ENCODE data around the gene BUB3.
"Not testable (repeated sequence)": the region's sequence is repeated elsewhere in the genome, so short reads cannot be mapped to it uniquely, and the experiment has no call there.

The BUB3 gene

DNA sequence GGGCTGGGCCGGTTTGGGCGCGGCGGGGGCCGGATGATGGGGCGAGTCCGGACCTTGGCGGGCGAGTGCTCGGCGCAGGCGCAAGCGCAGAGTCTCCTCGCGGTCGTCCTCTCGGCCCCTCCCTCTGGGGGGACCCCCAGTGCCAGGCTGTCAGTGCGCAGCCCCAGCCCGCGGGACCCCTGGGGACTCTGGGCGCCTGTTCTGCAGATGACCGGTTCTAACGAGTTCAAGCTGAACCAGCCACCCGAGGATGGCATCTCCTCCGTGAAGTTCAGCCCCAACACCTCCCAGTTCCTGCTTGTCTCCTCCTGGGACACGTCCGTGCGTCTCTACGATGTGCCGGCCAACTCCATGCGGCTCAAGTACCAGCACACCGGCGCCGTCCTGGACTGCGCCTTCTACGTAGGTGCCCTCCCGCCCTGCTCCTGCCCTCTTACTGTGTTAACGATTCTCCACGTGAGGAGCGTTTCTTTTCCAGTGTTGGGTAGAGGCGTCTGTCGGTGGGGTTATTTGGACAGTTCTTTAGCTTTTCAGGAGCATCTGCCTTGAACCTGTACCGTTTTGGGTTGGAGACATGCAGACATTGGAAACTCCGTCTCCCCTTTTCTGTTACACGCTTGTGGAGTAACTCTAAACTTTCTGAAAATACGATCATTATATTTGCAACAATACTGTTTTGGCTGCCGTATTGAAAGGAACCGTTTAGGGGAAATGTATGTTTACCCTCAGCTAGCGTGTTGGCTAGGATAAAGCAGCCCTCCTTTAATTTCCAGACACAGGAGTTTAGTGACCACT is 706 bp downstream of the BUB3 start:
- DNase-seq = peak; percentile 59

DNA sequence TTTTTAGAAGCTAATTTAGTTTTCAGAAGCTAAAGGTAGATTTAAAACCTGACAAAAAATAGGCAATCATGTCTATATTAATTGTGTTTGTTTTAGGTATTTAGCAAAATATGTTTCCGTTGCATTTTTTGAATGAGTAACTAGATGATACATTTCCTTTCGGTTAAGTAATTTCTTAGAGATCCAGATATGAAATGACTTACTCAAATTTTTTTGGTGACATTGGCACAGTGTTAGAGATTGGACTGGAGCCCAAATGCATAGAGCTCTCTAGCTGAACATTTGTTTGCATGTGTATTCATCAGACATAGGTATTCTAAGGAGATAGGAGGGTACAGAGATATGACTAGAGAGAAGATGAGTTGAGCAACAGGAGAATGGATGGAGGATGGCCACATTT is 1.9 kb downstream of the BUB3 start:
- DNase-seq = no peak

DNA sequence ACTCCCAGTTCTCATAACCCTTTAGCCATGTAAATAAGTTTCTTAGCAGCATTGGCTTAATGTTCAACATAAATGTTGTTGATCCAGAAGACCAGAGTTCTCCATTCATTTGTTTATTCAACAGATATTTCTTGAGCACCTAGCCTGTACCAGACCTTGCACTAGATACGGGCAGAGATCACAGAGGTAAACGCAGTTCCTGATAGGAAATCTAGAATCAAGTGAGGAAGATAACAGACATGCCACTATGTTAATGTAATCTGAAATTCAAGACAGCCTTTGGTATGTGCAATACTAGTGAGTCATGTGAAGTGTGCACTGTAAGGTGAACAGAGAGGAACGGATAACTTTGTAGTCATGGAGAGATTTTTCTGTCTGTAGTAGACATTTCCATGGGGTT is 3.0 kb downstream of the BUB3 start:
- DNase-seq = no peak

DNA sequence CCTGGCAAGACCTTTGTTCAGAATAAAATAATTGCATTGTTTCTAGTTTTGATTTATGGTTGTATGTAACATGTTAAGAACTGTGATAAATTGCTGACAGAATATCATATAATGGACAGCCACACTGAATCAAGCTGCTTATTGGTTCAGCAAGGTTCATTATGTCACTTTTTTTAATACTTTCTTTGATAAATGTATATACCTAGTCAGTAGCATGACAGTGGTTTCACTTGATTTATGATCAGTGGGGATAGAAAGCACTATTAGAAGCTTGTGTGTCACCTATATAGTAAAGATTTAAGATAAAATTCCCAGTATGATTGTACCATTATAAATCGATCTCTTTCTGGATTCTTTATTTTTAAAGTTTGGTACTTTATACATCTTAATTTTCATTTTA is 4.5 kb downstream of the BUB3 start:
- DNase-seq = no peak

DNA sequence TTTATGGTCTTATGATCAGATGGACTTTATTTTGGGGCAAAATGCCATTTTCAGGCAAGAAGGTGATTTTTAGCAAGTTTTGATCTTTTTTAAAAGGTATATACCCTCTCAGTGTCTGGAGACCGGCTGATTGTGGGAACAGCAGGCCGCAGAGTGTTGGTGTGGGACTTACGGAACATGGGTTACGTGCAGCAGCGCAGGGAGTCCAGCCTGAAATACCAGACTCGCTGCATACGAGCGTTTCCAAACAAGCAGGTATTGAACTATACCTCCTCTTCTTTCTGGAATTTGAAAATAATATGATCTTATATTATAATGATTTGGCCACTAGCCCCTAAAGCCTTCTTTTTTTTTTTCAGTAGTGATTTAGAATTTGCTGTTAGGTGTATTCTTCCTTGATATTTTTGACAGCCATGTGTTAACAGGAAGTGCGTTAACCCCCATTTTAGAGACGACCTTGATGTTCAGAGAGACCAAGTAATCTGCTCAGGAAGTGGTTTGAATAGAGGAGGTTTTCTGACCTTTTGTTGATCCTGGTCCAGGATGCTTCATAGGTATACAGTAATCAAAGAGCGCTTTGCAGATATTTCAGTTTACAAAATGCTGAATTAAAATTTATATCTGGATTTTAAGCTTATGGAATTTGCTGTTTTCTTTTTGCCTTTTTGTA is 6.2 kb downstream of the BUB3 start:
- DNase-seq = no peak

GRCh38 chr10:123164319-123164718 is 10.1 kb downstream of the BUB3 start:
- DNase-seq = no peak

GRCh38 chr10:123165445-123166072 is 11.4 kb downstream of the BUB3 start:
- DNase-seq = peak; percentile 5

DNA sequence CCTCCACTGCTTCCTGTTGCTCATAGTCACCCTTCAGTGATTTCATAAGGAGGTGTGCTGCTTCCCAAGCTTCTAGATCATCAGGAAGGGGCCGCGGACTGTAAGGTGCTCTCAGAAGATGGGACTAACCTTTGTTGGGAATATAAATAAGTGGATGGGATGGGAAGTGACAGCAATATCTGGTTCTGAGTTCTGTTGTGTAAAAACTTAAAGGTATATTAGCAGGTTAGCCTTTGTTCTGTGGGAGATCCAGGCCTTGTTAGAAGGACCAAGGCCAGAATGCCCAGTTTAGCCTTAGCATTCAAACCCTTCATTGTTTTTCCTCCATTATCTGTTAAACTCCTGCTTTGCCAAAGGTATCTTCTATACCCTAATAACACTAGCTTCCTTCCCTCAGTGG is 12.4 kb downstream of the BUB3 start:
- DNase-seq = no peak

DNA sequence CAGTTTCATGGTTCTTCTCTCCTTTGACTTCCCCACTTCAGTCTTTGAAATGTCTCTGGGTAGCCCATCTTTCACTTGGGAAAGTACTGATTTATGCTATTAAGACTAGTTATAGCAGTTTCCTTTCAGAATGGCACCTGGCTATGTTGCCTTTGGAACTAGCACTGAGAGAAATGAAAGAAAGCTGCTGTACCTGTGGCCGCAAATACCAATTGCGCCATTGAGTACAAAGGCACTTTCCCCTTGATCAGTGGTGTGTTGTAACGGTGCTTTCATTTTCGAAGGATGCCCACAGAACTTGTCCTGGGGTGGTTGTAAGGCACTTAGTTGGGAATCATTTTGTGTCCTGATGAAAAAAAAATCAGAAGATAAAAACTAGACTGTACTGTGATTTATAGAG is 16.8 kb downstream of the BUB3 start:
- DNase-seq = no peak

GRCh38 chr10:123171616-123172015 is 17.4 kb downstream of the BUB3 start:
- DNase-seq = not testable (repeated sequence)

- DNase-seq = no peak
Measured at GRCh38 chr10:123175389-123176387, 21.5 kb downstream of the BUB3 start.

DNA sequence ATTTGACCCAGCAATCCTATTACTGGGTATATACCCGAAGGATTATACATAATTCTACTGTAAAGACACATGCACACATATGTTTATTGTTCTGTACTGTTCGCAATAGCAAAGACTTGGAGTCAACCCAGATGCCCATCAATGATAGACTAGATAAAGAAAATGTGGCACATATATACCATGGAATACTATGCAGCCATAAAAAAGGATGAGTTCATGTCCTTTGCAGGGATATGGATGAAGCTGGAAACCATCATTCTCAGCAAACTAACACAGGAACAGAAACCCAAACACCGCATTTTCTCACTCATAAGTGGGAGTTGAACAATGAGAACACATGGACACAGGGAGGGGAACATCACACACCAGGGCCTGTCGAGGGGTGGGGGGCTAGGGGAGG is 24.2 kb downstream of the BUB3 start:
- DNase-seq = not testable (repeated sequence)

- DNase-seq = no peak
Measured at GRCh38 chr10:123180101-123181090, 26.2 kb downstream of the BUB3 start.

- DNase-seq = no peak
Measured at GRCh38 chr10:123183724-123184123, 29.5 kb downstream of the BUB3 start.

GRCh38 chr10:123187781-123188180 is 33.6 kb downstream of the BUB3 start:
- DNase-seq = no peak

- no peak for DNase-seq
Measured at GRCh38 chr10:123191886-123192285, 37.7 kb downstream of the BUB3 start.

- no peak for DNase-seq
Measured at GRCh38 chr10:123194056-123194455, 39.9 kb downstream of the BUB3 start.

GRCh38 chr10:123200531-123200930 is 46.3 kb downstream of the BUB3 start:
- peak; percentile 74 for DNase-seq

- no peak for DNase-seq
Measured at GRCh38 chr10:123202506-123202905, 48.3 kb downstream of the BUB3 start.

DNA sequence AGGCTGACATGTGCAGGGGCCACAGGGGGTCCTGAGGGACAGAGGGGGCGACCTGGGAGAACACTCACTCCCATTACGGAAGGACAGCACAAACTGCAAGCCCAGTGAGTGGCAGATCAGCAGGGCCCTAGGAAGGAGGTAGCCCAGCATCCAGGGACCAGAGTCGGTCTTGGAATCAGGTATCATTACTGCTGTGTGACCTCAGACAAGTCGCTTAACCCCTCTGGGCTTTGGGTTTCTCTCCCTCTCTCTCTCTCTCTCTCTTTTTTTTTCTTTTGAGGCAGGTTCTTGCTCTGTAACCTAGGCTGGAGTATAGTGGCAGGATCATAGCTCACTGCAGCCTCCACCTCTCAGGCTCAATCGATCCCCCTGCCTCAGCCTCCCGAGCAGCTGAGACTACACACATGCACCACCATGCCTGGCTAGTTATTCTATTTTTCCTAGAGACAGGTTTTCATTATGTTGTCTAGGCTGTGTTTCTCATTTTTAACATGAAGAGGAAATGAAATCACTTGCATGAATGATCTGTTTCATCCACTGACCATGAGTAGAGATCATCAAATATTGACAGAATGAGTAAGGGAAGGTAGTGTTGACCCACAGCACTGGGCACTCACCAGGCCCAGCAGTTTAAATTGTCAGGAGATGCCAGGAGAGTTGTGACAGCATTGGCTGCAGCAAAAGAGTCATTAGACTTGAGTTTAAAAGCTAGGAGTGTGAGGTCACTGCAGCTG is 49.4 kb downstream of the BUB3 start:
- DNase-seq = no peak

- DNase-seq = no peak
Measured at GRCh38 chr10:123204127-123204461, 49.9 kb downstream of the BUB3 start.
